Right ventricle myocardium inferior (tissue), 1 donor: ENCODE data around the gene DCDC1. TPM values are rescaled to one million over a fixed set of nuclear protein-coding genes. Genes with fewer than 3 reads are reported as not detected.

ENCODE experiments used
- ATAC-seq: fragments of 200-7000 bp; cut with Tn5 transposase; one replicate; pipeline ENCODE4 v1.9.1; 2020; ENCODE audit warnings: mild to moderate bottlenecking, moderate library complexity
- DNase-seq: peaks from one replicate; pipeline ENCODE4 v3.0.0; 2021; ENCODE audit errors: missing footprints
- intact Hi-C: fragments of 100-400 bp; cut with DNase I; formaldehyde crosslinking; loops from one replicate; pipeline ENCODE4 v1.11.0; 2022
- long read RNA-seq: library from polyadenylated mRNA; unstranded; transcript quantifications from one replicate; pipeline ENCODE4 v2.0.0, GENCODE V29; 2021
- total RNA-seq: library from RNA; stranded (reverse); fragmentation: NEBNext Ultra II Directional; extraction: Animal tissue kit (Norgen Biotek cat#: 25700); gene quantifications from one replicate; pipeline ENCODE4 v1.2.1, GENCODE V29; 2021
- donor health status: DM: no; HTN: yes; CAD: no; lungs with severe emphysema.

The DCDC1 gene
- 0.19 TPM for total RNA-seq
- long read RNA-seq: 0 reads

DNA sequence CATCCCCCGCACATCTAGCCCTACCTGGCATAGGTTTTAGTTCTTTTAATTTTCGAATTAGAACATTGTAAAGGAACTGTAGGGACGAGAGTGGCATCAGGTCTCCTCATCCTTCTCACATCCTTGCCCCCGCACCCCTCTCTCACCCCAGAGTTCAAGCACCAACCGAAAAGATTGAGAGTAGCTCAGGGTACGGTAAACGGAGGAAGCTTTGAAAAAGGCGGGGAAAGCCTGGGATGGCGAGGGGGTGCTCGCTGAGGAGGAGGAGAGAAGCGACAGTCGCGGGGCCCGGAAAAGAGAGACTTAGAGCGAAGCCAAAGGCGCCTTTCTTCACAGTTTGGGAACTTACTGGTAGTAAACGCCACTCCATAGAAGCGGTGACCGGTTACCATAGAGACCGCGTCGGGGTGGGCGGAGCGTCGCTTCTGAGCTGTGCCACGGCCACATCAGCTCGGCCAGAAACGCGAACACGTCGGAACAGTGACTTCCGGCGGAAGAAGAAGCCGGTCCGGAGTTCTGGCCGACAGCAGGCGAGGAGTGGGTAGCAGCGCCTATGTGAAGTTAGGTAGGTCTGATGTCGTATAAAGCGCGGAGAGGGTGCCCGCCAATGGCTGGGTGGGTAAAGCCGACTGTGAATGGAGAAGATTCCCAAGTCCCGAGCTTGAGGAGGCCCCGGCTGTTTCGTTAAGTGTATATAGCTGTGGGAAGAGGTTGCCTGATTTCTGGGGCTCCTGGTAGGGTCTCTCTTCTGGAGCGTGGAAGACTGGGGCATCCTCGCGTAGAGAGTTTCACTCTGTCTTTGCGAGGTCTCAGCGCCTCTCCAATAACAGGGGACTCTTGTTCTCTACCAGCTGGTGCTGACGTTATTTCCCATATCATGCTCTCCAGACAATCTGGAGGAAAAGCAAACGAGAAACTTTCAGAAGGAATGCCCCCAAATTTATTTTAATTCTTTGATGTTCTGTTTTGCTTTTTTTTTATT lies at the start of gene DCDC1, which contains the start of gene DNAJC24:
Gene DCDC1, minus strand, starts transcription at position 392 of the 982 bp plus-strand sequence. CDS start 41,459 bp downstream, outside the sequence.
Gene DNAJC24, plus strand, starts transcription at position 513 of the 982 bp plus-strand sequence. CDS start 889 bp downstream, outside the sequence.
- peak; percentile 100 for ATAC-seq
- peak; percentile 95 for DNase-seq
- intact Hi-C loops: no loop called here

- intact Hi-C loops: no loop called here
- ATAC-seq: no peak
- no peak for DNase-seq
These were observed 49.6 kb upstream of the DCDC1 start for GRCh38 chr11:31419138-31419537.

DNA sequence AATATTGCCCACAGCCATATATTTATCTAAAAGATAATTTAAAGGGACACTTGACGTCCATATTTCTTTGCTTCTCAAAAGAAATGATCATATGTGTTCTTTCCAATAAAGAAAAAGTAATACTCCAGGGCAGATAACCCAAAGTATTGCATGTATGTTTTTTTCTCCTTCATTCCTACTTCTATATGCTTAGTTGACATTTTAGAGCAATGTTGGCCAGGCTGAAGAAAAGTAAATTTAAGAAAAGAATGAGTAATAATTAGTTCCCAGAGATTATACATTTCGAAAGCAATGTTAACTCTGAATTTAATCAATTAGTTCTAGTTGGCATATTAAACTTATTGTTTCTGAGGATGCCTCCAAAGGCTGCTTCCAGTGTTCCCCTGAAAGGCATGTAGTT lies 48.3 kb upstream of the DCDC1 start:
- ATAC-seq (no peak), DNase-seq (no peak)
- intact Hi-C loops: no loop called here

DNA sequence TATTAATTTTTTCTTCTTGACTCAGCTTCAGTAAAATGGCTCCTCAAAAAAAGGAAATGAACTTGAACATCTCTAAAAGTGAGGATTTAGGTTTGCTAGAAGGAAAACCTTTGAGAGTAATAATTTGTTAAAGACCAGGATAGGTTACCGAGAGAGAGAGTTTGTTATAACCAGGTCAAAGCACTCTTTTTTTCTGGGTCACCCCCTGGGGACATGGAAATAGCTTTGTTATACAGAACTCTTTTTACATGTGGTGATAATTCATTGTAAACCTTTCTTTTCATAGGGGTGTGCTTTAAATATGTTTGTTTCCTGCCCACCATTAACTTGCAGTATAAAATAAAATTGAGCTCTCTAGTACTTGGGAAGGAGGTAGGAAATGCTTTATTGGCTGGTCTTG lies 47.8 kb upstream of the DCDC1 start:
- DNase-seq: no peak
- intact Hi-C loops: no loop called here
- ATAC-seq: no peak

DNA sequence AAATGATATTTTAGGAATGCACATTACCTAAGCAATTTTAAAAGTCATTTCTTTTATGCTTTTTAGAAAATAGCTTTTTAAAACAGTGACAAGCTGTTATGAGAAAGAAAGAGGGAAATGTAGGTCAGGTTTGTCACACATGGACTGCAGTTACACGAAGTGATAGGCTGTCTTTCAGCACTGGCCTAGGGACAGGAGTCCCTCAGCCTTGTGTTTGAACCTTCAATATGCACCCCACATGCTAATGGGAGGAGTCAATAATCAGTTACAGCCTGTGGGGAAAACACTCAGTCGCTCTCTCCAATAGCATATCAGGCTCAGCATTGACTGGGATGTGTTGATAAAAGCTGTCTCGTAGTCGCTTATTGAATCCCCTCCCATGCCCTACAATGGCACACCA lies 45.9 kb upstream of the DCDC1 start:
- DNase-seq (no peak), ATAC-seq (no peak)
- intact Hi-C loops: no loop called here

GRCh38 chr11:31414338-31414737 lies 44.8 kb upstream of the DCDC1 start:
- DNase-seq: no peak
- intact Hi-C loops: no loop called here

GRCh38 chr11:31412946-31413345 lies 43.4 kb upstream of the DCDC1 start:
- DNase-seq (no peak), ATAC-seq (no peak)
- intact Hi-C loops: no loop called here

More at GRCh38 chr11:31414338-31414737, 44.8 kb upstream of the DCDC1 start:
- no peak for ATAC-seq

DNA sequence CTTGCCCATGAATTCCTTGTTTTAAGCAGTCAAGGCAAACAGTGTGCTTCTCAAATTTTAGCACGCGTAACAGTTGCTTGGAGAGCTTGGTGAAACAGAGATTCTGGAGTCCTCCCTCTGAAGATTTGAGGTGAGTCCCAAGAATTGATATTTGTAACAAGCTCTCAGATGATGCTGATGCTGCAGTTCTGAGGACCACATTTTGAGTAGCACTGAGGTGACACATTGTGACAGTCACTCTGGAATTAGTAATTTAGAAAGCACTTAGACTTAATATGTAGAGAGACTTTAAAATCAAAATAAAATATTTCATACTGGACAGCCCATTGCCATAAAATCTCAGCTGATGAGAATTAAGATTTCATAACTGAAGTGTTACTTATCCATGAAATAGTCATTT lies 38.7 kb upstream of the DCDC1 start:
- intact Hi-C loops: no loop called here
- DNase-seq: no peak
- no peak for ATAC-seq

GRCh38 chr11:31404614-31405013 lies 35.1 kb upstream of the DCDC1 start:
- DNase-seq (no peak), ATAC-seq (no peak)
- intact Hi-C loops: no loop called here

DNA sequence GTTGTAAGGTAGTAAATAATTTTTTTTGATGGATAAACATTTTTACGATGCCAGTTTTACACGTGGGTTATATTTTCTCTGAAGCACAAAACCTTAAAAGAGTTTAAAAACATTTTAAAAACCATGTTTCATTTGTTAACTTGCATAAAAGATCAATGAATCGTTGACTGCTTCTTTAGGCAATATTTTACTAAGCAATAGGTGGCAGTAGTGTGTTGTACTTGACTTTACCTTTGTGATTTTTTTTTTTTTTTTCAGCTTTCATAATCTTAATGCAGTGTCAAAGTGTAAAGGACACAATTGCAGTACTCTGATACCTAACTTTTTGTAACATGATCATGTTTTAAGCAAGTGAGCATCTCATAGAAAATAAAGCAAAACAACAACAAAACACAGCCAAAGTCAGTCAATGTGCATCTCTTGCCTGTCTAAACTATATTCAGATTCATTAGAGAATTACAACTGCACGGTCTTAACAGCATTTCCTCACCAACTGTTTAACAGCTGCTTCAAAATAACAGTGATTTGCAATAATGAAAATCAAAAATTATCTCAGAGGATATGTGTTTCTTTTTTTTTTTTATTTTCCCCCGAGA lies 27.8 kb upstream of the DCDC1 start:
- DNase-seq: no peak
- intact Hi-C loops: loop anchor here (2.0 to 5.0 kb wide), 3 partner anchors 473 to 775 kb away; no protein-coding TSS in a partner anchor
- ATAC-seq: no peak

DNA sequence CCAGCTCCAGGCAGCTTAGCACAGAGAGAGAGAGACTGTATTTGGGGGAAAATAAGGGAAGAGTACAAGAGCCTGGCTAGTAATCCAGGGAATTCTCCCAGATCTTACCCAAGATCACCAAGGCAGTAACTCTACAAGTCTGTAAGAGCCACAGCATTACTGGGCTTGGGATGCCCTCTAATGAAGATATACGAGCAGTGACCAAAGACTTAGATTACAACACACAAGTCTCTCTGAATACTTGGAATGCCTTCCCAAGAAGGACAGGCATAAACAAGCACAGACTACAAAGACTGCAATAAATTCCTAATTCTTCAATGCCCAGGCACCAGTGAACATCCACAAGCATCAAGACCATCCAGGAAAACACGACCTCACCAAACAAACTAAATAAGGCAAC lies 17.8 kb upstream of the DCDC1 start:
- intact Hi-C loops: no loop called here
- ATAC-seq (no peak), DNase-seq (no peak)

DNA sequence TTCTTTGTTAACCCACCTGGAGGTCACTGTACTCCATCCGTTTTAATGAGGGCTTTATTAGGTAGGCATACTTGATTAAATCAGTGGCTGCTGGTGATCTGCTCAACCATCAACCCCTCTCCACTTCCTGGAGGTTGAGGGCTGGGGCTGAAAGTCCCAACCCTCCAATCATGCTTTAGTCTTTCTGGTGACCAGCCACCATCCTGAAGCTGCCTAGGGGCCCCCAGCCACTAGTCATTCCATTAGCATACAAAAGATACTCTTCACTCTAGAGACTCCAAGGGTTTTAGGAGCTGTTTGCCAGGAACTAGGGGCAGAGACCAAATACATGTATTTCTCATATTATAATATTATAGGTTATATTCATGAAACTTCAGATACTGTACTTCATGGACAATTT lies 13.6 kb upstream of the DCDC1 start:
- ATAC-seq: no peak
- intact Hi-C loops: no loop called here

DNA sequence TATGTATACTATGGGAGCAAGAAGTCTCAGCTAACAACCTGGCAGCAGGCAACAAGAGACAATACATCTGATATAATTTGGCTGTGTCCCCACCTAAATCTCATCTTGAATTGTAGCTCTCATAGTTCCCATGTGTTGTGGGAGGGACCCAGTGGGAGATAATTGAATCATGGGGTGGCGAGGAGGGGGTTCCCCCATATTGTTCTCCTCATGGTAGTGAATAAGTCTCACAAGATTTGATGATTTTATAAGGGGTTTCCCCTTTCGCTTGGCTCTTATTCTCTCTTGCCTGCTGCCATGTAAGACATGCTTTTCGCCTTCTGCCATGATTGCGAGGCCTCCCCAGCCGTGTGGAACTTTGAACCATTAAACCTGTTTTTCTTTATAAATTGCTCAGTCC lies 6.3 kb upstream of the DCDC1 start:
- DNase-seq: no peak
- no peak for ATAC-seq
- intact Hi-C loops: no loop called here

More for the DNA sequence above, 13.6 kb upstream of the DCDC1 start:
- DNase-seq: no peak

DNA sequence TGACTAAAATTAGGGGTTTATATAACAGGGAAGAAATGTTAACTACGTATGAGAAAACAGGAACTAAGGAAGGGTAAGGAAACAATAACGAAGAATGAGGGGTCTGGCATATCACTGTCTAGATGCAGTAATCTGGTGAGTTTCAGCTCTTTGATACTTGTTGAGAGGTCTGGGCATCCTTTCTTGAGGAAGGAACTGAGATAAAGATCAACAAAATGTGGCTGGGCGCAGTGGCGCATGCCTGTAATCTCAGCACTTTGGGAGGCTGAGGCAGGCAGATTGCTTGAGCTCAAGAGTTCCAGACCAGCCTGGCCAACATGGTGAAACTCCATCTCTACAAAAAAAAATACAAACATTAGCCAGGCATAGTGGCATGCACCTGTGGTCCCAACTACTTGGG lies 2.7 kb downstream of the DCDC1 start:
- ATAC-seq: no peak
- intact Hi-C loops: no loop called here
- no peak for DNase-seq

- no peak for ATAC-seq
- no peak for DNase-seq
- intact Hi-C loops: no loop called here
These were observed 7.8 kb downstream of the DCDC1 start for GRCh38 chr11:31361743-31362142.

GRCh38 chr11:31355817-31356216 lies 13.7 kb downstream of the DCDC1 start:
- DNase-seq (no peak), ATAC-seq (no peak)
- intact Hi-C loops: no loop called here

DNA sequence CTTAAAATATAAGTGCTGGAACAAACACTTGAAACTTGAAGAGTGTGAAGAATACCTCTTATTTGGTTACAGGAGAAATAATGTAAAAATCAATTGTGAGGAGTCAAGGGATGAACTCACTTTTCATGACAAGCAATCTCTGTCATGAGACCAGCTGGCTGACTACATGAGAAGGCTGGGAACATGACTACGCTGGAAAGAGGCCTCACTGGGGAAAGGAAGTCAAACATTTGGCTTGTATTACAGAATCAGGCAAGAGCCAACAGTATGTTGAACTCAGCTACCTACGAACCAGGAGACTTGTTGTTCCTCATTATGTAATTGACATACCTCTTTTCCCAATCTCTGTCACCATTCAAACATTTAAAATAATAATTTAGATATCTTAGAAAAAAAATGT lies 14.4 kb downstream of the DCDC1 start:
- DNase-seq (no peak), ATAC-seq (peak; percentile 62)
- intact Hi-C loops: no loop called here

DNA sequence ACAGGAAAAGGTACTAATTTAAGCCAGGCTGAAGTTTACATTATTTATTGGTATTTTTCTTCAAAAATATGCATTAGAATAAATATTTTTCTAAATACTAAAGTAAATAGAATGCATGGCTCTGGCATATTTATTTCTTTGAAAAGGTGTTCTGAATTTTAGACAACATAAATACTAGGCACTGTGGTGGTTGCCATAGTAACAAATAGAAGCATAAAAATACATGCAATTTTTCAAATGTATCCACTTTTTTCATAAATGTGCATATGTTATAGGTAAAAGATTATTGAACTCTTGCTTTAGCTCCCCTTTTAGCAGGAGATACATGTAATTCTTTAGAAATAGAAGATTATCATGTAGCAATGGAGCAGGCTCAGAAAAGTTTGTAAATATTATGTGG lies 18.4 kb downstream of the DCDC1 start:
- ATAC-seq: no peak
- intact Hi-C loops: no loop called here
- DNase-seq: no peak

DNA sequence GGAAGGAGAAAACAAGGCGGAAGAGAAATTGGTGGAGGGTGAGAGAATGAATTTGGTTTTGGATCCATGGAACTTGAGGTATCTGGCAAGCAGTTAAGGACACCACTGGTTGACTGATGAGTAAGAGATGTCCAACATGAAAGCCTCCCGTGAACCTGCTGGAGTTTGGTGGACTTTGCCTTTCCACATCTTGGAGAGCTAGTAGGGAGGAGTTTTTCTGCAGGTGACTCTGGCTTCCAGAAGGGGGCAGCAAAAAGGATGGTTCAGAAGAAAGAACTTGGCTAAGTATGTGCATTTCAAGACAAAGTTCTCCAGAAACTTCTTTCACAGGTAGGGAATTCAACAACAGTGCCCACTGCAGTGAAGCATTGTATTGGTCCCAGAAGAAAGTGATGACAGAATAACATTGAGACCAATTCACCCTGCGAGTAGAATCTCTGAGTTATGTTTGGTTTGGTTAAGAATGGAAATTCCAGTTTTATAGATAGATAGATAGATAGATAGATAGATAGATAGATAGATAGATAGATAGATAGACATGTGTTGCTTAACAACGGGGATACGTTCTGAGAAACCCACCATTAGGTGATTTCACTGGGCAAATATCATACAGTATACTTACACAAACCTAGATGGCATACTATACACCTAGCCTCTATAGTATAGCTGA lies 28.5 kb downstream of the DCDC1 start:
- DNase-seq (no peak), ATAC-seq (no peak)

More for the DNA sequence above, 28.5 kb downstream of the DCDC1 start:
- intact Hi-C loops: no loop called here
